T-helper 1 cell treated with Interleukin-12 subunit alpha and Interleukin-12 subunit beta and Interleukin-4 antibody, amounts not matched to agents 30 ng/mL and 1 ng/mL, for 36 hours (primary cell): ENCODE measurements around the gene NOVA2. TPM values are rescaled to one million over a fixed set of nuclear protein-coding genes. Genes with fewer than 3 reads are reported as not detected.

Experiments
- intact Hi-C: fragments of 100-400 bp; cut with micrococcal nuclease; formaldehyde crosslinking; loops from one replicate; pipeline ENCODE4 v1.15.1; 2024
- total RNA-seq: library from RNA; stranded (reverse); gene quantifications from 2 replicates; pipeline ENCODE4 v1.2.3, GENCODE V29; 2022

The NOVA2 gene, protein sequence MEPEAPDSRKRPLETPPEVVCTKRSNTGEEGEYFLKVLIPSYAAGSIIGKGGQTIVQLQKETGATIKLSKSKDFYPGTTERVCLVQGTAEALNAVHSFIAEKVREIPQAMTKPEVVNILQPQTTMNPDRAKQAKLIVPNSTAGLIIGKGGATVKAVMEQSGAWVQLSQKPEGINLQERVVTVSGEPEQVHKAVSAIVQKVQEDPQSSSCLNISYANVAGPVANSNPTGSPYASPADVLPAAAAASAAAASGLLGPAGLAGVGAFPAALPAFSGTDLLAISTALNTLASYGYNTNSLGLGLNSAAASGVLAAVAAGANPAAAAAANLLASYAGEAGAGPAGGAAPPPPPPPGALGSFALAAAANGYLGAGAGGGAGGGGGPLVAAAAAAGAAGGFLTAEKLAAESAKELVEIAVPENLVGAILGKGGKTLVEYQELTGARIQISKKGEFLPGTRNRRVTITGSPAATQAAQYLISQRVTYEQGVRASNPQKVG
- total RNA-seq: 0.10 and 0.51 TPM in 2 replicates

DNA sequence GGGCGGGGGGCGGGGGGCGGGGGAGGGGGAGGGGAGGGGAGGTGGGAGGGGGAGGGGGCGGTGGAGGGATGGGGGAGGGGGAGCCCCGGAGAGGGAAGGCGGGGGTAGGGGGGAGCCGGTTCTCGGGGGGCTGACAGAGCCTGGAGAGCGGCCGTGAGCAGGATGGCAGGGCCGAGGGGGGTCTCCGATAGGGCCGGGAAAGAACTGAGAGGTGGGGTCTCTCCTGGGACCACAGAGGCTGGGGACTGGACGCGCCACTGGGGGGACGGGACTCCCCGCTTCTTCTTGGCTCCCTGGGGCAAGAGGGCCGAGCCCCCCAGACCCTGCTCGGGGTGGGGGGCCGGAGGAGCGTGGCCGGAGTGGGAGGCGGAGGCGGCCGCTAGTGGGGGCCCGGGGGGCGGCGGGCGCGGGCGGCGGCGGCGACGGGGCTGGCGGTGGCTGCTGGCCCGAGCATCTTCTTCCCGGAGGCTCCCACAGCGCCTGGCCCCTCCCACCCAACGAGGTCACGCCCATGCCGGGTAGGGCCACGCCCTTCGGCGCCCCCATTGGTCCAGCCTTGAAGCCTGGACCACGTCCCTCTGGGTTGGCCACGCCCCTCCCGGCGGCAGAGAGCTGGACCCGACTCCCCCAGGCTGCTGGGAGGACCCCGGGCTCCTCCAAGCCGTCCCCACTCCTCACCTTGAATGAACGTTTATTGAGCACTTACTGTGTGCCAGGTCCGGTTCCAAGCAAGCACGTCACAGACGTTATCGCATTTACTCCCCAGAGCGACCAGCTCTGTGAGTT is at the start of gene NOVA2:
NOVA2 (minus strand) TSS at position 313 of the 786 bp plus-strand sequence. CDS start 514 bp downstream, outside the sequence.
- intact Hi-C loops: no loop called here

DNA sequence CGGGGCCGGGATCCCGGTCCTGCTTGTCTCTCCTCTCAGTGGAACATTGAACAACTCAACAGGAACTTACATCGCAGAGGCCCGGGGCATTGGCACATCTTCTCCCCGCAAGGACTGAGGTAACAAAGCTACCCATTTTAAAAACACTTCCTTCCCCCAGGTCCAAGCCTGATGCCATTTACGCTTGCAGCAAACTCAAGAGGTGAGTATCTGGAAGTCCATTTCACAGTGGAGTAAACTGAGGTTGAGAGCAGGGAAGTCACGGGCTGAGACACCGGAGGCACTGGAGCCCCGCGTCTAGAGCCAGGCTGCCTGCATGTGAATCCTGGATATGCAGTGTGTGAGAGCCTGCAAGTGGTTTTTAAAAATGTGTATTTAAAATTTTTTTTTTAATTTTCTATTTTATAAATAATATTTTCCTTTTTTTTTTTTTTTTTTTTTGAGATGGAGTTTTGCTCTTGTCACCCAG is 49.7 kb upstream of the NOVA2 start:
- intact Hi-C loops: no loop called here

DNA sequence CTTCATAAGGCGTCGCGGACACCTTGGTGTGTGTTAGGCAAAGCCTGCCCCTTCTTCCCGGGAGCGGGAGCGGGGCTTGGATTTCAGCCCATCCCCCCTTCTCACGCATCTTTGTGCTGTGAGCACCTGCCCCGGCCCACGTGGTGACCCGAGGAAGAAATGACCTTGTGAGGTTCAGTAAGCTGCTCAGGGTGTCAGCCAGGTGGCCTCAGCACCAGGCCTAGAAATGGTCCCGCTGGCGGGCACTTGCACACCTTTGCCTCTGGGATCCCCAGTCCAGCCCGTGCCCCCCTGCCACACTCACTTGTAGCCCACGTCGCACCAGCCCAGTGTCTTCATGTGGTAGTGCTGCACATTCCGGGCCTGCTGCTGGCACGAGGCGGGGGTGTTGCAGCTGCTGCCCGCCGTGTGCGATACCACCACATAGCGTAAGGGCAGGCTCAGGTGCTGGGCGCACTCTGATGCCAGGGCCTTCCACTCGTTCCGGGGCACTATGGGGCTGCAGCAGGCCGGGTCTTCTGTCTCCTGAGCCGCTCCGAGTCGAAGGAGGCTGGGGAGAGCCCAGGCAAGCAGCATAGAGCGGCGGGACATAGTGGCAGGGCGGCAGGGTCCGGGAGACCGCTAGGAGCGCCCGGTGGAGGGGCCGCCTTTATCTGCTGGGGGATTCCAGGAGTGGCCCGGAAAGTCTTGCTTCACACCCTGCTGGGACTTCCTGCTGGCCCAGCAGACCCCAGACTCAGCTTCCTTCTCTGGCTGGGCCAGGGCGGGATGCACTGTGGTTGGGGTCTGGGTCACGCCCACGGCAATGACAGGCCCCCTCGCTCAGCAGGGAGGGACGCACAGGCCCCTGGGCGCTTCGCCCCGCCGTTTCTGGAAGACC is 49.0 kb upstream of the NOVA2 start, which contains the start of gene PGLYRP1:
PGLYRP1 (minus strand) TSS at position 623 of the 880 bp plus-strand sequence; CDS start at position 591, 32 bp downstream.
- intact Hi-C loops: no loop called here

DNA sequence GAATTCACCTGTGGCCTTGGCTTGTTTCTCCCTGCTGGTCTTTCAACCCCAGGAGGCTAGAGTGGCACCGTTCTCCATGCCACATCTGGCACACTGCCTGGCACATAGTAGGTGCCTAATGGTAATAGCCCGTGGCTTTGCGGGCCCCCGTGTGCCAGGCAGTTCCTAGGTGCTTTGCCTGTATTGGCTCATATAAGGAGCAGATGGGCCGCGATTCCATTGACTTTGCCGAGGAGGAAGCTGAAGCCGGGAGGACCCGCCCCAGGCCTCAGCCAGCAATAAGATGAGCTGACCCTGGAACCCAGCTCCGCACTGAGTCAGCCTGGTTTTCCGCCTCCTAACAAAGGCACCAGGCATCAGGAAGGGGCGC is 48.4 kb upstream of the NOVA2 start:
- intact Hi-C loops: no loop called here

DNA sequence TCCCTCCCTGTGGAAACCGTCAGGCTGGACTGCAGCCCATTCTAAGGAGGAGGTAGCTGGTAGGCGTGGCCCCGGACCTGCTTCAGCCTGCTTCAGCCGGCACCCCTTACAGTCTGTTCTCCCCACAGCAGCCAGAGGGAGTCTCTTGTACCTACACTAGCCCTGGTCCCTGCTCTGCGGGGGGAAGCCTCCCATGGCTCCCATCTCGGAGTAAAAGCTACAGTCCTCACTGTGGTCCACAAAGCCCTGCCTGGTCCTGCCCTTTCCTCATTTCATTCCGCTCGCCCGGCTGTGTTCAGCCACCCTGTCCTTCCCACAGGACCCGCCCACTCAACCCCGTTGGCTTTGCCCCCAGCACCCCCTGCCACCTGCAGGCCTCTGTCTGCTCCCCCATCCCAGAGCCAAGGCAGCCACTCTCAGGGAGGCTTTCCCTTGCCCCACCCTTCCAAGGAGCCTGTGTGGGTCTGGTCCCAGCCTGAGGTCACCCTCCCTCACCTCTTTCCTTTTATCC is 47.9 kb upstream of the NOVA2 start:
- intact Hi-C loops: no loop called here

DNA sequence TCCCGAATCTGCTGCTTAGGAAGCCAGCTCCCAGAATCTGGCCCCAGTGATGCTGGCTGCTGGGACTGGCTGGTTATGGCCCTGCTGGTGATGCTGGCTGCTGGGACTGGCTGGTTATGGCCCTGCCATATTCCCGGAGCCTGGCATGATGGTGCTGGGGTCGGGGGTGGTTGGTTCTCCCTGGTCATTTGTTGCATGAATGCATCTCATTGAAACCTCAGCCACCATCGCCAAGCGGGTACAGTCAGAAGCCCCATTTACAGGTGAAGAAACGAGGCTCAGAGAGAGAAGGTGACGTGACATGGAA is 47.1 kb upstream of the NOVA2 start:
- intact Hi-C loops: no loop called here

DNA sequence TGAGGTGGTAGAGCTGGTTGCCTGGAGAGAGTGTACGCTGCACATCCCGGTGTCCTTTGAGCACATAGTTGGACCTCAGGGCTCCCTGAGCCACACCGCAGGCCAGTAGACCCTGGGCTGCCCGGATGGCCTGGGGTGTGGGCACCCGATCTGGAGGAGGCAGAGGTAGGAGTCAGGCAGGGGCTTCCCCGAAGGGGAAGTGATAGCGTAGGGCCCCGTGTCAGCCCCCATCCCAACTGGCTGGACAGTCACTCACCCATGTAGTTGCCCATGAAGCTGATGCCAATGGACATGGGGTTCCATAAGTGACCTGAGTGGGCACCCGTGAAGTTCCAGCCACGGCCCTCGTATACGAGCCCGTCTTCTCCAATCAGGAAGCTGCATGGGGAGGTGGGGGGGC is 45.6 kb upstream of the NOVA2 start:
- intact Hi-C loops: loop anchor here (5.0 kb wide), 1 partner anchor 247 kb away; no protein-coding TSS in a partner anchor

DNA sequence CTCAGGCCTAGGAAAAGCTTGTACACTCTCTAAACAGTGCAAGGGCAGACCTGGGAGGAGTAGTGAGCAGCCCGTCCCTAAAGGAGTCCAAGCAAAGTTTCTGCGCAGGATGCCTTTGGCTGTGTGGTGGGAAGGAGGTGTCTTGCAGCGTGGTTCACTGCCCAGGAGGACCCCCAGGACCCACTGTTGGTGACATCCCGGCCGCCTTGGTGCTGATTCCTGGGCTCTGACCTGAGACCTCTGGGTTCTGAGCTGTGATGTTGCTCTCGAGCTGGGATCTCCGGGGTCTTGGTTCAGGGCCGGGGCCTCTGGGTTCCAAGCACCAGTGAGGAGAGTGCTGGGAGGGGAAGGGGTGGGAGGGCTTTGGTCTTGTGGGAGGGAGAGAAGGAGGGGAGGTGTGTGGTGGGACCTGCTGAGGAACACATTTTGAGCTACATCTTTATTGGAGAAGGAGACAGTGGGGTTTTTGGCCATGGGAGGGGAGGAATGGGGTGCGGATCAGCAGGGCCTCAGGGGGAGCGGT is 45.1 kb upstream of the NOVA2 start:
- intact Hi-C loops: loop anchor here (5.0 kb wide), 1 partner anchor 246 kb away; no protein-coding TSS in a partner anchor

DNA sequence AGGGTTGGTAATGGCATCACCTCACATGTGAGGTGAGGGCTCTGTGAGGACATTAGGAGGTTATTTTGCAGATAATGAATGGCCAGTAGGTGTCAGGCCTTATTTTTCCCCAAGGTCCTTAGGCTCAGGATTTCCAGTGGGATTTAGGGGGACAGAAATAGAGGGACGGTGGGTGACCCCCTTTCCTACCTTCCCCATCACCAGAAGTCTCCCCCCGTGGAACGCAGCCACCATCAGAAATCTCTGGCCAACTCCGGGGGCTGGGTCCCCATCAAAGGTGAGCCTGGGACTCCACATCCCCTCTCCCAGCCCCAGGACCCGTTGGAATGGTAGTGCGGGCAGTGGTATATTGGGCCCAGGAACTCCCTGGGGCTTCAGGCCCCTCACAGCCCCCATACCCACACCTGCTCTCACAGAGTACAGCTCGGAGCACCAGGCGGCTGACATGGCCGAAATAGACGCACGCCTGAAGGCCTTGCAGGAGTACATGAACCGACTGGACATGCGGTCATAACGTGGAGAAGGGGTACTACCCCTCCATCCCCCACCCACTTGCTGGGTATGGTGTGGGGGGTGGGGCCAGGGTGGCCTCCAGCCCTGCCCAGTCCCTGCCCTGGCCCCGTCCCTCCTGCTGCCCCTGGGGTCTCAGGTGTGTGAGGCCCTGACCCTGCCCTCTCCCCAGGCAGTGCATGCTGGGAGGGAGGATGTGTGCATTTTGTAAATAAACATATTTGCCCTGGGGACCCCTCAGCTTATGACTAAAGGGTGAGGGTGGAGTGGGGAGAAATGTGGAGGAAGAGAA is 44.4 kb upstream of the NOVA2 start:
- intact Hi-C loops: loop anchor here (2.0 to 5.0 kb wide), 5 partner anchors 91 to 329 kb away; partner anchors contain the start of genes PPP5C and SYMPK

DNA sequence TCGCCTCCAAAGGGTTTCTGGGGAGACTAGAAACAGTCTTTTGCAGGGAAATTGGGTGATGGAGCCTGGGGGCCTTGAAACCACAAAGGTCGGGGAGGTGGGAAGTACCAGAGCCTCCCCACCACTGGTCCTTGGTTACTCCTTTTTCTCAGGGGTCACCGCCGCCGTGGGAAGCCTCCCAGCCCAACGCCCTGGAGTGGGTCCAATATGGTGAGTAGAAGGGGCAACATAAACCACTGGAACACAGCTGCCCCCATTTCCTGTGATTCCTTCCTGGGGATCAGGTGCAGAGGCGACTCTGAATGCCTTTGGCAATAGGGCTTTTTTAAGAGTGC is 43.4 kb upstream of the NOVA2 start:
- intact Hi-C loops: loop anchor here (2.0 to 5.0 kb wide), 5 partner anchors 90 to 330 kb away; partner anchors contain the start of genes PPP5C and SYMPK

DNA sequence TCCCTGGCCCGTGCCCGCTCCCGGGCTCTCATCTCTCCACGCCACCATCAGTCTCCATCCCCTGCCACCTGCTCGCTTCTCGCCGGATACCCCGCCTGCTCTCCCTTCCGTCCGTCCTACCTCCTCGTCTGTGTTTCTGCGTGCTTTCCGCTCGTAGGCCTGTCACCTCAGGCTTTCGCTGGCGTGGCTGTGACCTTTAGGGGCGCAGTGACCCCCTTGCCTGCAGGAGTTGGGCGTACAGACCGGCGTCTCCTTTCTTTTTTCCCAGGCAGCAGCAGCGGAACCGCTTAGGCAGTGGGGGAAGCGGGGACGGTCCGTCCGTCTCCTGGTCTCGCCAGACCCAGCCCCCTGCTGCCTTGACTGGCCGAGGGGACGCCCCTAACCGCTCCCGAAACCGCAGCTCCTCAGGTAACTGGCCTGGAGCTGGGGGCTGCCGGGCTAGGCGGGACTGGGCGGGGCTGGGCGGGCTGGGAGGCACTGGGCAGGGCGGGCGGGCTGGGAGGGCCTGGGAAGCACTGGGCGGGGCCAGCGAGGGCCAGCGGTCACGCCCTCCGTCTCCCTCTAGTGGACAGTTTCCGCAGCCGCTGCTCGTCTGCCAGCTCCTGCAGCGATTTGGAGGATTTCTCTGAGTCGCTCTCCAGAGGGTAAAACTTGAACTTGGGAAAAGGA is 42.9 kb upstream of the NOVA2 start:
- intact Hi-C loops: loop anchor here (1.0 to 5.0 kb wide), 7 partner anchors 15 to 330 kb away; partner anchors contain the start of genes PPP5C and SYMPK

DNA sequence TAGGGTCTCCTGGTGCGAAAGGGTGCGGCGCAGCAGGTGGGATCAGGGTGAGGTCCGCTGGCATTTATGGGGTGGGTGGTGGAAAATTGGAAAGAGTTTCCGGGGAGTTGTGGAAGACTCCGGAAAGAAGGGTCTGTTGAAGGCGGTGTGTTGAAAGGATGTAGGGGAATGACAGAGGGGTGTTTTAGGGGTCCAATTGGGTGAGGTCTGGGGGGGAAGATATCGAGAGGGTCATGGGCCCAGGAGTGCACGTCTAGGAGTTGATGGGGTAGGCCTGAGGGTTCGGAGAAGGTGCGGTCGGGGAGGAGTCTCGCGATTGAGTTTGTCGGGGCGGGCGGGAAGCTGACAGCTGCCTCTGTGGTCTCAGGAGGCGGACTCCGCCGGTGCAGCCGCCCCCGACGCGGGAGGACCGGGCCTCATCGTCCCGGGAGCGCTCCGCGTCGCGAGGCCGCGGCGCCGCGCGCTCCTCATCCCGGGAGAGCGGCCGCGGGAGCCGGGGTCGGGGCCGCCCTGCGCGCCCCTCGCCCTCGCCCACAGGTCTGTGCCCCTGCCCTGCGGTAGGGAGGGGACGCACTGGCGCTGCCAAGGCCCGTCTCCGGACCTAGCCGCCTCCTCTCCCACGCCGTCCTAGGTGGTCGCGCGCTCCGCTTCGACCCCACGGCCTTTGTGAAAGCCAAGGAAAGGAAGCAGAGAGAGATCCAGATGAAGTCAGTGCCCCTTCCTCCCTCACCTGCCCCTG is 42.2 kb upstream of the NOVA2 start:
- intact Hi-C loops: loop anchor here (1.0 to 5.0 kb wide), 8 partner anchors 15 to 331 kb away; partner anchors contain the start of genes CCDC61, PPP5C and SYMPK

DNA sequence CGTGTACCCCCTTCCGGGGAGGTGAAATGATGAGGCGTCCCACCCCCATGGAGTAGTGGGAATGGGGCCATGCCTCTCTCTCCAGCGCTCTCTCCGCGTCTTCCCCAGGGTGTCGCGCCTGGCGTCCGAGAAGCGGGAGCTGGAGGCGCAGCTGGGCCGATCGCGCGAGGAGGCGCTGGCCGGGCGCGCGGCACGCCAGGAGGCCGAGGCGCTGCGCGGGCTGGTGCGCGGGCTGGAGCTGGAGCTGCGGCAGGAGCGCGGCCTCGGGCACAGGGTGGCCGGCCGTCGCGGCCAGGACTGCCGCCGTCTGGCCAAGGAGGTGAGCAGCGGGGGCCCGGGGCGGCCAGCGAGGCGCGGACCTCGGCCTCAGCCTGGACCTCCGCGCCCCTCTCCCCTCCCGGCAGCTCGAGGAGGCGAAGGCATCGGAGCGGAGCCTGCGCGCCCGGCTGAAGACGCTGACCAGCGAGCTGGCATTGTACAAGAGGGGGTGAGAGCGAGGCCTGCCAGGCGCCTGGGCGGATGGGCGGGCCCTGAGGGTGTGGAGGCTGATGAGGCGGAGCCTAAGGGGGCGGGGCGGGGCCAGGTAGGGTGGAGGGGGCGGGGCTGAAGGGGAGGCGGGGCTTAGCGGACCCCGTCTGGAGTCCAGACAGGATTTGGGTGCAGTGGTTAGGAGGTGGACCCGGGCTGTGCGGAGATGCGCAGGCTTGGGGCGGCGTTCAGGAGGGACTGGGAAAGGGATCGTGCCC is 41.4 kb upstream of the NOVA2 start:
- intact Hi-C loops: loop anchor here (1.0 to 5.0 kb wide), 2 partner anchors 20 to 243 kb away; partner anchors contain the start of gene CCDC61

DNA sequence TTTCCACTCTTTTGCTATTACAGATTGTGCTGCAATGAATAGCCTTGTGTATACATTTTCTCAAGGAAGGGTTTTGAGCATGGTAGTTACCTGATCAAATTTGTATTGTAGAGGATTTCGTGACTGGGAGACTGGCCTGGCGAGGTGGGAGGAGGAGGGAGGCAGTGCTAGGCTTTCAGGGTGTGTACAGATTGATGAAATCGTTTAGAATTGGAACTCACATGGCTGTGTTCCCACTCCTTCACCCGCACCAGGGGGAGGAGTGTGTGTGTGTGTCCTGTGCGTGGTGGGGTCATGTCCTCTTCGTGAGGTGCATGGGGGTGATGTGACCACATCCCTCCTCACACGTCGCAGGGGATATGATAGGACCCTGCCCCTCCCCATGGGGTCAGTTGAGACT is 40.9 kb upstream of the NOVA2 start:
- intact Hi-C loops: no loop called here

DNA sequence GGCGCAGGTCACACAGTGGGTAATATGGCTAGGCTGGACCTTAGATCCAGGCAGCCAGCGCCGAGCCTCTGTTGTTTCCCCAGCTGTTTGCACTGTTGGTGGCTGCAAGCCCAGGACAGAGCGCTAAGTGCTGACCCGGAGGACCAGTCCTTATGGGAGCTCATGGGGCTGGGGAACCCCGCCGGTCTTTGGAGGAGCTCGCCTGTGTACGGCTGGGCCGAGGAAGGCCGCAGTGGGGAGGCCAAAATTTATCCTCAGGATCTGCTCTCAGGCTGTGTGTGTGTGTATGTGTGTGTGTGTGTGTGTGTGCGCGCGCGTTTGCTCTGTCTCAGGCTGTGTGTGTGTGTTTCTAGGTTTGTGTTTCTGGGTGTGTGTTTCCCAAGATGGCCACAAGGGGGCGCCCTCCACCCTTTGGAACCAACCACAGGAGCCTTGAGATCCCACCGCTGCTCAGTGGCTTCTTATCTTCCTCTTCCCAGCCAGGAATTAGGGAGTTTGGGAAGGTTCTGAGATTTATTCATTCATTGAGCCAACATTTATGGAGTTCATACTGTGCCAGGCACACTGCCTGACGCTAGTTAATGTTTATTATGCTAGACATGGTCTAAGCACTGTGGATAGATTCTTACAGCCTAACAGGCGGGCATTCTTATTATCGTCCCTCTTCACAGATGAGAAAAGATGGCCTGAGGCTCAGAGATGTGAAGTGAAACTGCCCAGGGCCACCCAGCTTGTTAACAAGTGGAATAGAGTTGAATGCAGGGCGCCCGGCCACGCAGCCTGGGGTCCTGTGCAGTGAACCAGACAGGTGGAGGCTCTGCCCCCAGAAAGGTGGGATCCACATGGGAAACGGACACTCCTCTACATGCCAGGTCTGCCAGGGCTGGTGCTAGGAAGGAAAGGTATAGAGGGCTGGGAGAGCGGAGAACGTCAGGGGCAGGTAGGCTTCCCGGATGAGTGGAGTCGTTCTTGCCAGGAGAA is 36.2 kb upstream of the NOVA2 start:
- intact Hi-C loops: loop anchor here (1.0 kb wide), 1 partner anchor 255 kb away; no protein-coding TSS in a partner anchor

DNA sequence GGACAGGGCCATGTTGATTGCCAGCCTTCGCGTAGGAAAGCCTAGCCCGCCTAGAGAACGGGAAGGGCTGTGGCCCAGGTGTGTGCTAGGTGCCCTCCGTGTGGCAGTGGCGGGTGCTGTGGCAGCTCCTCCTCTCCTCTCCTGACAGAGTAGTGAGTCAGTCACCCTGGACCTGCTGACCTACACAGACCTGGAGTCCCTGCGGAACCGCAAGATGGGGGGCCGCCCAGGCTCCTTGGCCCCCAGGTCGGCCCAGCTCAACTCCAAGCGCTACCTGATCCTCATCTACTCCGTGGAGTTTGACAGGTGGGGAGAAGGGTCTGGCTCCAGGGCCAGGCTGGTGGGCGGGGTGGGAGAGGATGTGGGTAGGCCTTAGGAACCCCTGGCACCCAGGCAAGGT is 32.7 kb upstream of the NOVA2 start:
- intact Hi-C loops: no loop called here
